ENCODE results near the gene SOBP.

The SOBP gene

GRCh38 chr6:107543088-107543487, 53.2 kb downstream of the SOBP start (continued):
- TF ChIP-seq ZSCAN5A (tag by site-specific recombination; IDR thresholded peaks at IDR 0.05) (no peak), ZNF26 (tag by site-specific recombination; IDR thresholded peaks at IDR 0.05) (no peak), ZNF350 (tag by site-specific recombination; IDR thresholded peaks at IDR 0.05) (no peak), ZNF600 (tag by site-specific recombination; IDR thresholded peaks at IDR 0.05) (no peak), ZNF558 (tag by site-specific recombination; IDR thresholded peaks at IDR 0.05) (no peak), ZNF366 (tag by site-specific recombination; conservative IDR thresholded peaks at IDR 0.05) (no peak), ZNF555 (tag by site-specific recombination; conservative IDR thresholded peaks at IDR 0.05) (no peak), ZNF302 (tag by site-specific recombination; IDR thresholded peaks at IDR 0.05; ENCODE audit: low read depth) (no peak)

- Histone ChIP-seq H3K4me3 (ENCODE audit: low read depth, low read length) (no peak overlapping the region), H3K4me1 (ENCODE audit: control insufficient read depth, insufficient read depth, low read length) (peaks cover 21% of the 10 kb centered on the region), H3K36me3 (ENCODE audit: control insufficient read depth in 2 of 2, insufficient read depth in 1 of 2, low read length in 2 of 2) (peaks cover 0 to 3% of the 10 kb centered on the region in 2 experiments; a peak in 1 of 3 replicates), H3K27ac (ENCODE audit: extremely low read depth, low read depth, low read length) (no peak overlapping the region), H3K9me3 (ENCODE audit: control insufficient read depth, insufficient read depth, low read depth, low read length) (no peaks in the 10 kb centered on the region)
- ChIA-PET CTCF (interaction anchor here (0.6 to 1.2 kb wide), 6 partner anchors 9 to 412 kb away, joined by 3 to 5 read pairs (median 3); no protein-coding TSS in a partner anchor), POLR2A (no interaction called here)
- TF ChIP-seq ZNF777 (tag by site-specific recombination; IDR thresholded peaks at IDR 0.05; ENCODE audit: borderline replicate concordance) (no peak), ZNF292 (tag by site-specific recombination; IDR thresholded peaks at IDR 0.05; ENCODE audit: borderline replicate concordance, low read depth) (no peak), BCL11B (tag by site-specific recombination; IDR thresholded peaks at IDR 0.05; ENCODE audit: low read depth) (no peak), HOXA7 (CRISPR knock-in tag; IDR thresholded peaks at IDR 0.05; ENCODE audit: borderline replicate concordance) (no peak), ZBTB20 (tag by site-specific recombination; IDR thresholded peaks at IDR 0.05) (no peak)
These were observed 53.6 kb downstream of the SOBP start for GRCh38 chr6:107543567-107543966.

- ChIA-PET CTCF (interaction anchor here (0.7 to 1.3 kb wide), 2 partner anchors 19 to 158 kb away, joined by 3 read pairs; no protein-coding TSS in a partner anchor), POLR2A (no interaction called here)
- peaks cover 0 to 6% of the 10 kb centered on the region in 2 experiments; a peak in 1 of 3 replicates for H3K36me3 ChIP-seq (ENCODE audit: control insufficient read depth in 2 of 2, insufficient read depth in 1 of 2, low read length in 2 of 2)
- no peaks in the 10 kb centered on the region for H3K4me1 ChIP-seq (ENCODE audit: control insufficient read depth, insufficient read depth, low read length)
- H3K9me3 ChIP-seq (ENCODE audit: control insufficient read depth, insufficient read depth, low read depth, low read length): no peaks in the 10 kb centered on the region
- H3K4me3 ChIP-seq (ENCODE audit: low read depth, low read length): no peak overlapping the region
- H3K27ac ChIP-seq (ENCODE audit: extremely low read depth, low read depth, low read length): no peak overlapping the region
- no peak for TF ChIP-seq SP7 (tag by site-specific recombination; IDR thresholded peaks at IDR 0.05)
- 0 out of 2 replicates have a peak, but pooled peaks have one; percentile 32 for TF ChIP-seq FEZF1 (tag by site-specific recombination; IDR thresholded peaks at IDR 0.05)
- no peak for TF ChIP-seq ZBTB44 (tag by site-specific recombination; IDR thresholded peaks at IDR 0.05)
- TF ChIP-seq ZNF23 (tag by site-specific recombination; IDR thresholded peaks at IDR 0.05; ENCODE audit: borderline replicate concordance): no peak
- no peak for TF ChIP-seq ZFP41 (tag by site-specific recombination; IDR thresholded peaks at IDR 0.05; ENCODE audit: borderline replicate concordance)
- no peak for TF ChIP-seq ZFP3 (tag by site-specific recombination; IDR thresholded peaks at IDR 0.05; ENCODE audit: low read depth)
- no peak for TF ChIP-seq ZNF426 (tag by site-specific recombination; IDR thresholded peaks at IDR 0.05)
- no peak for TF ChIP-seq IKZF3 (tag by site-specific recombination; IDR thresholded peaks at IDR 0.05)
- TF ChIP-seq ZNF843 (tag by site-specific recombination; IDR thresholded peaks at IDR 0.05): no peak
- no peak for TF ChIP-seq ZNF37A (tag by site-specific recombination; IDR thresholded peaks at IDR 0.05)
- TF ChIP-seq PRDM6 (tag by site-specific recombination; IDR thresholded peaks at IDR 0.05): 0 out of 2 replicates have a peak, but pooled peaks have one; percentile 23
- TF ChIP-seq YY1 (tag by site-specific recombination; IDR thresholded peaks at IDR 0.05): no peak
- TF ChIP-seq KLF10 (tag by site-specific recombination; IDR thresholded peaks at IDR 0.05): no peak
- no peak for TF ChIP-seq ZNF626 (tag by site-specific recombination; IDR thresholded peaks at IDR 0.05)
- TF ChIP-seq GLIS1 (tag by site-specific recombination; IDR thresholded peaks at IDR 0.05): no peak
These were observed 55.8 kb downstream of the SOBP start for GRCh38 chr6:107545763-107546162.

All from HEK293 (cell line).